HG03039 (cell line): ENCODE results near the gene OR6C4.
"Not testable (repeated sequence)": the region's sequence is repeated elsewhere in the genome, so short reads cannot be mapped to it uniquely, and the experiment has no call there.

ENCODE experiments used
- ATAC-seq: cut with Tn5 transposase; IDR thresholded peaks from one replicate; pipeline ENCODE4 v1.9.1; 2021; ENCODE audit warnings: mild to moderate bottlenecking, moderate library complexity; ENCODE audit not compliant: unreplicated experiment

Gene OR6C4

DNA sequence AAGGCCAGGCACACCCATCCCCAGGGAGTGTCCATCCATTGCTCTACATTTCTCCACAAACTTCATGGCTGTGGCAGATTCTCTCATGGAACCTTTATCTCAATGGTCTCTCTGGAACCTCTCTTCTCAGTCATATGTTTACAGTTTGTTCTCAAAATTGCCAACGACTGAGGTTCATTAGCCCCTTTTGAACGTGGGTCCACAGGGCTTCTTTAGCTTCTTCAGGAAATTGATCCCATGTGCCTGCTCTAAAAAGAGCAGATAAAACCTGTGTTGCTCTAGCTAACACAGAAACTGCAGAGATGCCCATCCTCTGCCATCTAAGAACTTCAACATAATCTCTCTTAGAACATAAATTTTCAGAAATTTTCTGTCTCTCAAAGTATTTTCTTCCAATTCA is at the start of gene OR6C4:
Gene OR6C4 (plus strand): TSS at position 301 of the 400 bp plus-strand sequence. CDS start 1,625 bp downstream, outside the sequence.
- no peak for ATAC-seq

- ATAC-seq = no peak
Measured at GRCh38 chr12:55499810-55500252, 49.6 kb upstream of the OR6C4 start.

DNA sequence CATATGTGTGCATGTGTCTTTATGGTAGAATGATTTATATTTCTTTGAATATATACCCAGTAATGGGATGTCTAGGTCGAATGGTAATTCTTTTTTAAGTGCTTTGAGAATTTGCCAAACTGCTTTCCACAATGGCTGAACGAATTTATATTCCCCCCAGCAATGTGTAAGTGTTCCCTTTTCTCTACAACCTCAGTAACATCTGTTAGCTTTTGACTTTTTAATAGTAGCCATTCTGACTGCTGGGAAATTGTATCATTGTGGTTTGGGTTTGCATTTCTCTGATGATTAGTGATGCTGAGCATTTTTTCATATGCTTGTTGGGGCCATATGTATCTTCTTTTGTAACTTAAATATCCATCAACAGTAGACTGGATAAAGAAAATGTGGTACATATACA is 47.8 kb upstream of the OR6C4 start:
- ATAC-seq = no peak

GRCh38 chr12:55515696-55516095 is 33.7 kb upstream of the OR6C4 start:
- ATAC-seq = no peak

DNA sequence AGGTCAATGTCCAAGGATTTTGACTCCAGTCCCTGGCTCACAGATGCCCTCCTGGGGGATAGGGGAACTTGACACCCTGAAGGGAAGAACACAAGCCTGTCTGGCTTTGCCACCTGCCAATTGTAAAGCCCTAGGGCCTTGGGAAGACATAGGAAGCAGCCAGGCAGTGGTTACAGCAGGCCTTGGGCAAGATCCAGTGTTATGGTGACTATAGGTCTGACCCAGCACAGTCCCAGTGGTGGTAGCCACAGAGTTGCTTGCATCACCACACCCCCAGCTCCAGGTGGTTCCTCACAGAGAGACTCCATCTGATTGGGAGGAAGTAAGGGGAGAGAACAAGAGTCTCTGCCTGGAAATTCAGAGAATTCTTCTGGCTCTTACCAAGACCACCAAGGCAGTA is 33.0 kb upstream of the OR6C4 start:
- ATAC-seq = no peak

- ATAC-seq = not testable (repeated sequence)
Measured at GRCh38 chr12:55548235-55548634, 1.2 kb upstream of the OR6C4 start.

GRCh38 chr12:55548756-55549155 is 646 bp upstream of the OR6C4 start:
- ATAC-seq = no peak

DNA sequence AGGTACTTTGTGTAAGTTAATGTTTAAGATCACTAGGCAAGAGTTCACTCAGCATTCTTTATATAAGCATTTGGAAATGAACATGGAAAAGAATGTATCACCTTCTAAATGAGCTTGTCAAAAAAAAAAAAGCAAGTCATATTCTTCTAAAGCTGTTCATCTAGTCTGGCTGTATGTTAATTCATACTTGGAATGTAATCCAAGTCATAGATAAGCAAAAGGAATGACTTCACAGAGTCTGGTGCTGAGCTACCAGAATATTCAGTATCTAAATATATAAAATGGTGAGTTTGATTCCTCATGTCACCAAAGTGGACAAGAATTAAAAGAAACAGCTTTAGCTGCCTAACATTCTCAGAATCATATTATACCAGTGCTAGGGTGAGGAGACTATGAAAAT is 4.9 kb downstream of the OR6C4 start:
- no peak for ATAC-seq

- not testable (repeated sequence) for ATAC-seq
Measured at GRCh38 chr12:55570060-55570459, 20.7 kb downstream of the OR6C4 start.

GRCh38 chr12:55570689-55571088 is 21.3 kb downstream of the OR6C4 start:
- ATAC-seq = not testable (repeated sequence)

DNA sequence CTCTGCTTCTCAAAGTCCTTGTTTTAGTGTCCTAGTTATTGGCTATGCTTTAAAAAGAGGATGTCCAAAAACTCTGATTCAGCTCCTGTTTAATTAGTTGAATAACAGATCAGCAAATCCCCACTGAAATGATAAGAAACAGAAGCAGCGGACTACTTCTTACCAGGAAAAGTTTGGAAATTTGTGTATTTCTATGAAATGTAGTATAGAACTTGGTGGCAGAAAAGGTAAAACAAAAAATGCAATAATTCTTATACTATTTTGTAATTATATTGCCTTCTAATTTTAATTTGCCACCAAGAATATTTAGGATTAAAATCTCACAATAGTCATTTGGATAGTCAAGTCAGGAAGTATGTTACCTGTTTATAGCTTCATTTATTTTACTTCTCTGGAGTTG is 22.8 kb downstream of the OR6C4 start, which contains the start of gene OR2AP1:
Gene OR2AP1 (plus strand): TSS at position 301 of the 400 bp plus-strand sequence. CDS start 1,947 bp downstream, outside the sequence.
- no peak for ATAC-seq

GRCh38 chr12:55582066-55582465 is 32.7 kb downstream of the OR6C4 start:
- ATAC-seq = no peak

GRCh38 chr12:55585817-55586216 is 36.4 kb downstream of the OR6C4 start:
- ATAC-seq = no peak

DNA sequence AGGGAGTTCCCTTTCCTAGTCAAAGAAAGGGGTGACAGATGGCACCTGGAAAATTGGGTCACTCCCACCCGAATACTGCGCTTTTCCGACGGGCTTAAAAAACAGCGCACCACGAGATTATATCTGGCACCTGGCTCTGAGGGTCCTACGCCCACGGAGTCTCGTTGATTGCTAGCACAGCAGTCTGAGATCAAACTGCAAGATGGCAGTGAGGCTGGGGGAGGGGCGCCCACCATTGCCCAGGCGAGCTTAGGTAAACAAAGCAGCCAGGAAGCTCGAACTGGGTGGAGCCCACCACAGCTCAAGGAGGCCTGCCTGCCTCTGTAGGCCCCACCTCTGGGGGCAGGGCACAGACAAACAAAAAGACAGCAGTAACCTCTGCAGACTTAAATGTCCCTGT is 40.8 kb downstream of the OR6C4 start:
- not testable (repeated sequence) for ATAC-seq
